NCI-H446 (cell line): ENCODE data around the gene DNAJC7.
"Not testable (repeated sequence)": the region's sequence is repeated elsewhere in the genome, so short reads cannot be mapped to it uniquely, and the experiment has no call there.

ENCODE experiments used
- DNase-seq, 2 experiments: peaks; one replicate each; lab custom pipeline; 2025; lab: John Stamatoyannopoulos, UW

Gene DNAJC7

GRCh38 chr17:42010898-42011516 lies 6.2 kb downstream of the DNAJC7 start:
- DNase-seq, result no peak

GRCh38 chr17:42010266-42010680 lies 7.0 kb downstream of the DNAJC7 start:
- DNase-seq, result not testable (repeated sequence)

- no peak for DNase-seq
Measured at GRCh38 chr17:42009170-42009569, 8.1 kb downstream of the DNAJC7 start.

- DNase-seq, result no peak
Measured at GRCh38 chr17:42005166-42005565, 12.1 kb downstream of the DNAJC7 start.

GRCh38 chr17:42002792-42003301 lies 14.4 kb downstream of the DNAJC7 start:
- no peak for DNase-seq

GRCh38 chr17:42002175-42002791 lies 15.0 kb downstream of the DNAJC7 start:
- no peak for DNase-seq

- DNase-seq, result no peak
Measured at GRCh38 chr17:42001729-42002128, 15.5 kb downstream of the DNAJC7 start.

- no peak for DNase-seq
Measured at GRCh38 chr17:42000413-42001133, 16.7 kb downstream of the DNAJC7 start.

GRCh38 chr17:41998497-41998896 lies 18.7 kb downstream of the DNAJC7 start:
- DNase-seq, result no peak

- DNase-seq, result no peak
Measured at GRCh38 chr17:41996855-41997164, 20.4 kb downstream of the DNAJC7 start.

GRCh38 chr17:41992576-41992975 lies 24.7 kb downstream of the DNAJC7 start:
- no peak for DNase-seq

GRCh38 chr17:41989702-41990419 lies 27.4 kb downstream of the DNAJC7 start:
- DNase-seq, result no peak

GRCh38 chr17:41988418-41988817 lies 28.8 kb downstream of the DNAJC7 start:
- no peak for DNase-seq

GRCh38 chr17:41987642-41988041 lies 29.6 kb downstream of the DNAJC7 start:
- DNase-seq, result no peak

GRCh38 chr17:41986634-41987033 lies 30.6 kb downstream of the DNAJC7 start:
- no peak for DNase-seq

GRCh38 chr17:41985919-41986318 lies 31.3 kb downstream of the DNAJC7 start:
- no peak for DNase-seq

GRCh38 chr17:41984454-41984853 lies 32.8 kb downstream of the DNAJC7 start:
- DNase-seq, result no peak

- no peak for DNase-seq
Measured at GRCh38 chr17:41982026-41982760, 35.0 kb downstream of the DNAJC7 start.

- DNase-seq, result no peak
Measured at GRCh38 chr17:41977991-41978390, 39.2 kb downstream of the DNAJC7 start.

- no peak for DNase-seq
Measured at GRCh38 chr17:41976142-41976768, 41.0 kb downstream of the DNAJC7 start.
